ENCODE measurements around the gene PDE12.
A peak's percentile ranks its signal among the peaks of the same experiment; 100 is the strongest.
"Not testable (repeated sequence)": the region's sequence is repeated elsewhere in the genome, so short reads cannot be mapped to it uniquely, and the experiment has no call there.

Gene PDE12

DNA sequence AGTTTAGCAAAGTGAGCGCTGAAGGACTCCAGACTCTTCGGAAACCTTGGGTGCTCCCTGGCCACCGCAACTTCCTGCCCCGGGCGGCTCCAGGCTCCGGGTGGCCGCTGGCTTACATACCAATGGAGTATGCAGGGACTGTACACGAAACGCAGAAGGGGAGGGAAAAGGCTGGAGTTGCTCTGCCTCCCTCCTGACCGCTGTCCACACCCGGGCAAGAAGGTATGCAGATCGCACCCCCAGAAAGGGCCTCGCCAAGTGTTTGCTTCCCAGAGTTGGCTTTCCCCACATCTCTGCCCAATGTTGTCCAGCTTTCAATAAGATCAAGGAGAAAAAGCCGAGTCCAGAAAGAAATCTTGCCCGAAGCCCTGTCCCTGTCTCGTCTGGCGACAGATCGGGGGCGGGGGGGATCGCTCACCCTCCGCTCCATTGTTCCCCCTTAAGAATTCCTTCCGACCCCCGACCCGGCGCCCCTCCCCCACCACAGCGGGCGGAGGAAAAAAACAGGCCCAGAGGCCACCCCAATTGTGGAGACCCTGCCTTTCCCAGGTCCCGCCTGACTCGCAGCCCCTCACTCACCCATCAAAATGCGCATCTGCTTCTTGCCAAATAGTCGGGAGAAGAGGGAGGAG, 40.5 kb downstream of the PDE12 start:
- Histone ChIP-seq H3K27ac (ENCODE audit: low read depth, low read length) (peak overlapping the region; percentile 96), H3K27me3 (ENCODE audit: control insufficient read depth, insufficient read depth, low read length) (no peaks in the 10 kb centered on the region), H3K9ac (ENCODE audit: low read length) (peak overlapping the region; percentile 87), H3K4me3 (ENCODE audit: low read length) (peak overlapping the region; percentile 88), H3K36me3 (ENCODE audit: control insufficient read depth, insufficient read depth, low read length) (no peaks in the 10 kb centered on the region), H3K4me1 (ENCODE audit: control insufficient read depth, insufficient read depth, low read length) (peaks cover 10% of the 10 kb centered on the region)

- Histone ChIP-seq H3K36me3 (ENCODE audit: control insufficient read depth, insufficient read depth, low read length) (no peaks in the 10 kb centered on the region), H3K4me1 (ENCODE audit: control insufficient read depth, insufficient read depth, low read length) (peaks cover 10% of the 10 kb centered on the region), H3K4me3 (ENCODE audit: low read length) (peak within 1 kb of the TSS; percentile 88), H3K27ac (ENCODE audit: low read depth, low read length) (peak within 1 kb of the TSS; percentile 96), H3K9ac (ENCODE audit: low read length) (peak within 1 kb of the TSS; percentile 87), H3K27me3 (ENCODE audit: control insufficient read depth, insufficient read depth, low read length) (no peaks in the 10 kb centered on the region)
Measured at GRCh38 chr3:57597127-57597923, 41.3 kb downstream of the PDE12 start, which contains the start of gene ARF4. Gene ARF4 (minus strand): TSS chr3:57597344. CDS start chr3:57597140, 204 bp downstream.

GRCh38 chr3:57598765-57599360, 42.8 kb downstream of the PDE12 start:
- Histone ChIP-seq H3K4me3 (ENCODE audit: low read length) (peak overlapping the region; percentile 72), H3K27ac (ENCODE audit: low read depth, low read length) (no peak overlapping the region), H3K27me3 (ENCODE audit: control insufficient read depth, insufficient read depth, low read length) (no peaks in the 10 kb centered on the region), H3K4me1 (ENCODE audit: control insufficient read depth, insufficient read depth, low read length) (peaks cover 8% of the 10 kb centered on the region), H3K9ac (ENCODE audit: low read length) (no peak overlapping the region), H3K36me3 (ENCODE audit: control insufficient read depth, insufficient read depth, low read length) (no peaks in the 10 kb centered on the region)

DNA sequence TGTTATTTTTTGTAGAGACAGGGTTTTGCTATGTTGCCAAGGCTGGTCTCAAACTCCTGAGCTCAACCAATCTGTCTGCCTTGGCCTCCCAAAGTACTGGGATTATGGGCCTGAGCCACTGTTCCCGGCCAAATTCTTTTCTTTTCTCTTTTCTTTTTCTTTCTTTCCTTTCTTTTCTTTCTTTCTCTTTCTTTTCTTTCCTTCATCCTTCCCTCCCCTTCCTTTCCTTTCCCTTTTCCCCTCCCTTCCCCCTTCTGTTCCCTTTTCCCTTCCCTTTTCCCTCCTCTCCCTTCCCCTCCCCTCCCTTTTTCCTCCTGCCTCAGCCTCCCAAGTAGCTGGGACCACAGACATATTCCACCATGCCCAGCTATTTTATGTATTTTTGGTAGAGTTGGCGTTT, 44.1 kb downstream of the PDE12 start:
- Histone ChIP-seq H3K9ac (ENCODE audit: low read length) (no peak overlapping the region), H3K27ac (ENCODE audit: low read depth, low read length) (no peak overlapping the region), H3K36me3 (ENCODE audit: control insufficient read depth, insufficient read depth, low read length) (no peaks in the 10 kb centered on the region), H3K4me3 (ENCODE audit: low read length) (no peak overlapping the region), H3K4me1 (ENCODE audit: control insufficient read depth, insufficient read depth, low read length) (no peaks in the 10 kb centered on the region), H3K27me3 (ENCODE audit: control insufficient read depth, insufficient read depth, low read length) (no peaks in the 10 kb centered on the region)

DNA sequence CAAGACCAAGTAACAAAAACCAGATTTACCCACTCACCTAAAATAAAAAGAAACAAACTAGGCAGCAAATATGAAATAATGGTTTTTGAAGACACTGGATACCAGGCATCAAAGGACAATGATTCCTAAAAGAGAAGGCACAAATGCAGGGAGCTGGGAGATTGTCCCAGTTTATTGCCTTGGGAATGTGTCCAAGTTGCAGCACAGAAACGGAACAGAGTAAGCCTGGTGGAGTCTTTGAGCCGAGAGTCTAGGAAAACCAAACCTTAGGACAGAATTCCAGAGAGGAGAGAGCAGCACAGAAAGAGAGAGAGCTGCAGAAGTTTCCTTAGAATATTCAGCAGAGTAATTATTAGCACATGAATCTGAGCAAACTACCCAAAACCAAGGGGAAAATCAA, 48.9 kb downstream of the PDE12 start:
- Histone ChIP-seq H3K4me1 (ENCODE audit: control insufficient read depth, insufficient read depth, low read length) (no peaks in the 10 kb centered on the region), H3K9ac (ENCODE audit: low read length) (no peak overlapping the region), H3K4me3 (ENCODE audit: low read length) (no peak overlapping the region), H3K27ac (ENCODE audit: low read depth, low read length) (no peak overlapping the region), H3K36me3 (ENCODE audit: control insufficient read depth, insufficient read depth, low read length) (no peaks in the 10 kb centered on the region), H3K27me3 (ENCODE audit: control insufficient read depth, insufficient read depth, low read length) (no peaks in the 10 kb centered on the region)

- Histone ChIP-seq H3K4me3 (ENCODE audit: low read length) (no peak overlapping the region), H3K27me3 (ENCODE audit: control insufficient read depth, insufficient read depth, low read length) (no peaks in the 10 kb centered on the region), H3K36me3 (ENCODE audit: control insufficient read depth, insufficient read depth, low read length) (no peaks in the 10 kb centered on the region), H3K27ac (ENCODE audit: low read depth, low read length) (no peak overlapping the region), H3K4me1 (ENCODE audit: control insufficient read depth, insufficient read depth, low read length) (no peaks in the 10 kb centered on the region), H3K9ac (ENCODE audit: low read length) (no peak overlapping the region)
Measured at GRCh38 chr3:57605683-57606082, 49.6 kb downstream of the PDE12 start.

GRCh38 chr3:57611870-57612269, 55.8 kb downstream of the PDE12 start:
- H3K27me3 ChIP-seq (ENCODE audit: control insufficient read depth, insufficient read depth, low read length); H3K4me3 ChIP-seq (ENCODE audit: low read length); H3K4me1 ChIP-seq (ENCODE audit: control insufficient read depth, insufficient read depth, low read length); H3K36me3 ChIP-seq (ENCODE audit: control insufficient read depth, insufficient read depth, low read length); H3K9ac ChIP-seq (ENCODE audit: low read length); H3K27ac ChIP-seq (ENCODE audit: low read depth, low read length): not testable (repeated sequence)

- H3K27ac ChIP-seq (ENCODE audit: low read depth, low read length) = no peak overlapping the region
- H3K4me1 ChIP-seq (ENCODE audit: control insufficient read depth, insufficient read depth, low read length) = no peaks in the 10 kb centered on the region
- H3K4me3 ChIP-seq (ENCODE audit: low read length) = no peak overlapping the region
- H3K9ac ChIP-seq (ENCODE audit: low read length) = no peak overlapping the region
- no peaks in the 10 kb centered on the region for H3K27me3 ChIP-seq (ENCODE audit: control insufficient read depth, insufficient read depth, low read length)
- H3K36me3 ChIP-seq (ENCODE audit: control insufficient read depth, insufficient read depth, low read length) = no peaks in the 10 kb centered on the region
Measured at GRCh38 chr3:57616233-57616632, 60.2 kb downstream of the PDE12 start.
